Fibroblast of the conjunctiva (primary cell): Measurements from ENCODE around the gene ZSWIM6.

Source experiments
- DNase-seq: peaks from one replicate; pipeline ENCODE4 v3.0.0-alpha.2; 2010; ENCODE audit warnings: low read depth

The ZSWIM6 gene

GRCh38 chr5:61331407-61332357 is at the start of gene ZSWIM6:
Gene ZSWIM6, plus strand, starts transcription at chr5:61332258. Its CDS starts 15 bp downstream, at chr5:61332273.
- DNase-seq: peak; percentile 99

GRCh38 chr5:61283471-61283870 is 48.6 kb upstream of the ZSWIM6 start:
- no peak for DNase-seq

GRCh38 chr5:61285531-61285930 is 46.5 kb upstream of the ZSWIM6 start:
- no peak for DNase-seq

GRCh38 chr5:61286446-61287132 is 45.5 kb upstream of the ZSWIM6 start:
- DNase-seq: peak; percentile 75

- DNase-seq: no peak
Observed at GRCh38 chr5:61287474-61287873, 44.6 kb upstream of the ZSWIM6 start.

- no peak for DNase-seq
Observed at GRCh38 chr5:61289241-61289640, 42.8 kb upstream of the ZSWIM6 start.

GRCh38 chr5:61289669-61290306 is 42.3 kb upstream of the ZSWIM6 start:
- DNase-seq: no peak

GRCh38 chr5:61290791-61291210 is 41.3 kb upstream of the ZSWIM6 start:
- no peak for DNase-seq

- no peak for DNase-seq
Observed at GRCh38 chr5:61292062-61292657, 39.9 kb upstream of the ZSWIM6 start.

GRCh38 chr5:61293071-61293470 is 39.0 kb upstream of the ZSWIM6 start:
- DNase-seq: no peak

- no peak for DNase-seq
Observed at GRCh38 chr5:61293873-61294272, 38.2 kb upstream of the ZSWIM6 start.

- no peak for DNase-seq
Observed at GRCh38 chr5:61295365-61295764, 36.7 kb upstream of the ZSWIM6 start.

- DNase-seq: no peak
Observed at GRCh38 chr5:61298066-61298465, 34.0 kb upstream of the ZSWIM6 start.

- DNase-seq: no peak
Observed at GRCh38 chr5:61298580-61298979, 33.5 kb upstream of the ZSWIM6 start.

- no peak for DNase-seq
Observed at GRCh38 chr5:61299261-61299681, 32.8 kb upstream of the ZSWIM6 start.

GRCh38 chr5:61301341-61302199 is 30.5 kb upstream of the ZSWIM6 start:
- peak; percentile 98 for DNase-seq

- DNase-seq: no peak
Observed at GRCh38 chr5:61302200-61302563, 29.9 kb upstream of the ZSWIM6 start.

- DNase-seq: no peak
Observed at GRCh38 chr5:61303346-61303745, 28.7 kb upstream of the ZSWIM6 start.

GRCh38 chr5:61304590-61305381 is 27.3 kb upstream of the ZSWIM6 start:
- DNase-seq: no peak

- no peak for DNase-seq
Observed at GRCh38 chr5:61306531-61307131, 25.4 kb upstream of the ZSWIM6 start.
